Fibroblast of skin of right quadriceps (primary cell): ENCODE measurements around the gene CD164L2.

Experiments used
- DNase-seq: peaks from one replicate; pipeline ENCODE4 v3.0.0-alpha.2; 2013

The CD164L2 gene

GRCh38 chr1:27381969-27382762, 967 bp downstream of the CD164L2 start:
- no peak for DNase-seq

- DNase-seq, result no peak
Observed at GRCh38 chr1:27380766-27381733, 2.1 kb downstream of the CD164L2 start.

GRCh38 chr1:27380224-27380623, 2.9 kb downstream of the CD164L2 start:
- DNase-seq, result no peak

GRCh38 chr1:27379564-27380122, 3.5 kb downstream of the CD164L2 start:
- DNase-seq, result no peak

GRCh38 chr1:27377760-27378495, 5.2 kb downstream of the CD164L2 start:
- DNase-seq, result no peak

- no peak for DNase-seq
Observed at GRCh38 chr1:27374362-27375086, 8.6 kb downstream of the CD164L2 start, which contains the start of gene FCN3. FCN3 (minus strand) TSS chr1:27374824; CDS start chr1:27374818, 6 bp downstream.

GRCh38 chr1:27372808-27373690, 10.1 kb downstream of the CD164L2 start:
- no peak for DNase-seq

- DNase-seq, result no peak
Observed at GRCh38 chr1:27372022-27372807, 10.9 kb downstream of the CD164L2 start.

GRCh38 chr1:27368869-27369582, 14.1 kb downstream of the CD164L2 start:
- DNase-seq, result no peak

- no peak for DNase-seq
Observed at GRCh38 chr1:27367160-27367650, 15.9 kb downstream of the CD164L2 start.

GRCh38 chr1:27366411-27367159, 16.5 kb downstream of the CD164L2 start, which contains the start of gene MAP3K6:
MAP3K6 (minus strand) TSS chr1:27366961; CDS start chr1:27366597, 364 bp downstream.
- peak; percentile 73 for DNase-seq

GRCh38 chr1:27366113-27366410, 17.1 kb downstream of the CD164L2 start:
- peak; percentile 82 for DNase-seq

- DNase-seq, result peak; percentile 88
Observed at GRCh38 chr1:27365372-27366112, 17.6 kb downstream of the CD164L2 start.

GRCh38 chr1:27364696-27365371, 18.3 kb downstream of the CD164L2 start:
- no peak for DNase-seq

- no peak for DNase-seq
Observed at GRCh38 chr1:27363766-27364695, 19.1 kb downstream of the CD164L2 start.

- DNase-seq, result no peak
Observed at GRCh38 chr1:27361553-27361952, 21.6 kb downstream of the CD164L2 start.
